ENCODE data around the gene LRRC36.

The LRRC36 gene

GRCh38 chr16:67425580-67425979 lies 99.0 kb downstream of the LRRC36 start:
- H3K36me3 ChIP-seq (replicated peaks; ENCODE audit: low read depth, low read length) = no peaks in the 10 kb centered on the region
- H4K20me1 ChIP-seq (ENCODE audit: insufficient read depth, low read length) = no peaks in the 10 kb centered on the region
- TF ChIP-seq CTCF (IDR thresholded peaks at IDR 0.05; ENCODE audit: low read depth, low read length) = no peak
- TF ChIP-seq EZH2phosphoT487 (IDR thresholded peaks at IDR 0.05; ENCODE audit: low read depth) = no peak
- H3K27me3 ChIP-seq (ENCODE audit: low read depth, low read length) = peaks cover 25% of the 10 kb centered on the region
- no peak overlapping the region for H2AFZ ChIP-seq (ENCODE audit: low read depth, low read length)
- H3K4me1 ChIP-seq (ENCODE audit: low read length) = peaks cover 6% of the 10 kb centered on the region; the same call in 1 of the 2 replicates
- no peaks in the 10 kb centered on the region for H3K79me2 ChIP-seq (ENCODE audit: low read length)
- H3K4me3 ChIP-seq (ENCODE audit: low read length) = no peak overlapping the region
- no peak overlapping the region for H3K27ac ChIP-seq (ENCODE audit: low read length)
- no peak overlapping the region for H3K4me2 ChIP-seq (ENCODE audit: low read length)
- no peak overlapping the region for H3K9ac ChIP-seq (ENCODE audit: low read length)
- no peaks in the 10 kb centered on the region for H3K9me3 ChIP-seq (ENCODE audit: insufficient read depth, low read length)

GRCh38 chr16:67426022-67426421 lies 99.4 kb downstream of the LRRC36 start:
- Histone ChIP-seq H3K36me3 (replicated peaks; ENCODE audit: low read depth, low read length) (no peaks in the 10 kb centered on the region), H3K4me1 (ENCODE audit: low read length) (peaks cover 6% of the 10 kb centered on the region; the same call in 1 of the 2 replicates), H2AFZ (ENCODE audit: low read depth, low read length) (no peak overlapping the region), H3K79me2 (ENCODE audit: low read length) (no peaks in the 10 kb centered on the region), H3K9ac (ENCODE audit: low read length) (no peak overlapping the region), H3K4me3 (ENCODE audit: low read length) (no peak overlapping the region), H3K27ac (ENCODE audit: low read length) (no peak overlapping the region), H3K4me2 (ENCODE audit: low read length) (no peak overlapping the region), H3K27me3 (ENCODE audit: low read depth, low read length) (peaks cover 25% of the 10 kb centered on the region), H4K20me1 (ENCODE audit: insufficient read depth, low read length) (no peaks in the 10 kb centered on the region), H3K9me3 (ENCODE audit: insufficient read depth, low read length) (no peaks in the 10 kb centered on the region)
- TF ChIP-seq EZH2phosphoT487 (IDR thresholded peaks at IDR 0.05; ENCODE audit: low read depth) = no peak
- no peak for TF ChIP-seq CTCF (IDR thresholded peaks at IDR 0.05; ENCODE audit: low read depth, low read length)

GRCh38 chr16:67426950-67427349 lies 100.3 kb downstream of the LRRC36 start:
- Histone ChIP-seq H3K9me3 (ENCODE audit: insufficient read depth, low read length) (no peaks in the 10 kb centered on the region), H3K4me1 (ENCODE audit: low read length) (peaks cover 6% of the 10 kb centered on the region; the same call in 1 of the 2 replicates), H3K27ac (ENCODE audit: low read length) (no peak overlapping the region), H3K27me3 (ENCODE audit: low read depth, low read length) (peaks cover 25% of the 10 kb centered on the region), H3K4me3 (ENCODE audit: low read length) (no peak overlapping the region), H3K79me2 (ENCODE audit: low read length) (no peaks in the 10 kb centered on the region), H3K9ac (ENCODE audit: low read length) (no peak overlapping the region), H3K4me2 (ENCODE audit: low read length) (no peak overlapping the region), H3K36me3 (replicated peaks; ENCODE audit: low read depth, low read length) (no peaks in the 10 kb centered on the region), H2AFZ (ENCODE audit: low read depth, low read length) (no peak overlapping the region), H4K20me1 (ENCODE audit: insufficient read depth, low read length) (no peaks in the 10 kb centered on the region)
- TF ChIP-seq EZH2phosphoT487 (IDR thresholded peaks at IDR 0.05; ENCODE audit: low read depth) = no peak
- no peak for TF ChIP-seq CTCF (IDR thresholded peaks at IDR 0.05; ENCODE audit: low read depth, low read length)

DNA sequence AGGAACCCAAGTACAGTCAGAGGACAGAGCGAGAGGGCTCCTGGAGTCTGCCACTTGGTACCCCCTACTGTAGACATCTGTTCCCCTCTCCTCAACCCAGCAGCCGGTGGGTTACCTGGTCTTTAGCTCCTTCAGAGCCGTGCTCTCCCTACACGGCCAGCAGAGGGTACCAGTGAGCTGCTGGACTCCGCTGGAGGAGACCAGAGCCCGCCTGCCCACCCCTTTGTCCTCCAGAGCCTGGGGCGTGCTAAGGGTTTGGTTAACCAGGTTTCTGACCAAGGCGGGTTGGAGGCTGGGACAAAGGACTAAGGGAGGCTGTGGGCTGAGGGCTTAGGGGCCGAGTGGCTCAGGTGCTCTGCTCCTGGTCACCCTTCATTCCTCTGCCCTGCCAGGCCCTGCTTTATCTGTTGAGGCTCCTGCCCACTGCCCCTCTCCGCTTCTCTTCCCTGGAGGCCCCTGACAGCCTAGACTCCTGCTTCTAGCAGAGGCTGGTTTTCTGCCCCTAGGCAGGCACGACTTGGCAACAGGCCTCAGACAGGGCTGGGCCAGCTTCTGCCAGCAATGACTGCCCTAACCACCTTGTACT lies 101.6 kb downstream of the LRRC36 start:
- Histone ChIP-seq H3K4me2 (ENCODE audit: low read length) (no peak overlapping the region), H2AFZ (ENCODE audit: low read depth, low read length) (no peak overlapping the region), H3K79me2 (ENCODE audit: low read length) (no peaks in the 10 kb centered on the region), H4K20me1 (ENCODE audit: insufficient read depth, low read length) (no peaks in the 10 kb centered on the region), H3K9me3 (ENCODE audit: insufficient read depth, low read length) (no peaks in the 10 kb centered on the region), H3K9ac (ENCODE audit: low read length) (no peak overlapping the region), H3K27me3 (ENCODE audit: low read depth, low read length) (peaks cover 25% of the 10 kb centered on the region), H3K4me3 (ENCODE audit: low read length) (no peak overlapping the region), H3K4me1 (ENCODE audit: low read length) (peaks cover 6% of the 10 kb centered on the region; the same call in 1 of the 2 replicates), H3K27ac (ENCODE audit: low read length) (no peak overlapping the region), H3K36me3 (replicated peaks; ENCODE audit: low read depth, low read length) (no peaks in the 10 kb centered on the region)
- no peak for TF ChIP-seq EZH2phosphoT487 (IDR thresholded peaks at IDR 0.05; ENCODE audit: low read depth)
- TF ChIP-seq CTCF (IDR thresholded peaks at IDR 0.05; ENCODE audit: low read depth, low read length) = peak; percentile 86
